ENCODE results near the gene C1orf21.

The C1orf21 gene

DNA sequence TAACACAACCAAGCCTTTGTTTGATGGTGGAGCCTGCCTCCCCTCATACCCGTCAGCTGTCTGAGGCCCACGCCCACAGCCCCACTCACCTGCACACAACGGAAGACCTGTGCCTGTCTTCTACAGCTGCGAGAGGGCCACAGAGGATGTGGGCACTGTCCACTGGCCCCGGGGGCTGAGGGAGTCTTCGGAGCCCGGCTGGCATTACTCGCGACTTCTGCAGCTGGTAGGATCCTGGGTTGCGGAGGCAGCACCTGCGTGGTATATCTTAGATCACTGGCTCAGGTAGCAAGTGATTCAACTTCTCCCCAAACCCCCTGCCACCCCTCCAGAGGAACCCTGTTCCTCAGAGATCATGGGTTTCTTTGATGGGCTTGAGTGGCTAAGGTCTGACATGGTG, 257.9 kb downstream of the C1orf21 start:
- no peak for TF ChIP-seq GATA3 (IDR thresholded peaks at IDR 0.05; ENCODE audit: low read depth, low read length)

DNA sequence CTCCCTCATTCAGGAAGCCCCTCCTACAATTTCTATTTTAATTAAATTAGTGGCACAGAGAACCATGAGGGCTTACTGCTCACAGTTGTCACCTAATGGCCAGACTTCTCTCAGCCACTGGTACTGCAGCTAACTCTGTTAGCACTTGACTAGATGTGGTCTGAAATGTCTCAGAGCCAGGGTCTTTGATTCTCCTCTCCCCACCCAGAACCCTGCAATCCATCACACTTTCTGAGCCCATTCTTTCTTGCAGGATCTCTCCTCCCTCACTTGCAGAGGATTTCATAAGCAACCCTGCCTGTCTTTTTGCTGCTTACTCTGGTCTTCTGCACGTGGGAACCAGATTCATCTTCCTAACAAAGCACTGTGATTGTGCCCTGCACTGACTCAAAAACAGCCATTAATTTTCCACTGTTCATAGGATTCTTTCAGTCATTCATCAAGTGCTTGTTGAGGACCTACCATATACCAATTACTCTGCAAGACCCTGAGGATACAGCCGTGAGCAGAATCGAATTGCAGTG, 259.4 kb downstream of the C1orf21 start:
- no peak for TF ChIP-seq GATA3 (IDR thresholded peaks at IDR 0.05; ENCODE audit: low read depth, low read length)
- no peak for TF ChIP-seq GATA2 (IDR thresholded peaks at IDR 0.05; ENCODE audit: low read depth, low read length)

DNA sequence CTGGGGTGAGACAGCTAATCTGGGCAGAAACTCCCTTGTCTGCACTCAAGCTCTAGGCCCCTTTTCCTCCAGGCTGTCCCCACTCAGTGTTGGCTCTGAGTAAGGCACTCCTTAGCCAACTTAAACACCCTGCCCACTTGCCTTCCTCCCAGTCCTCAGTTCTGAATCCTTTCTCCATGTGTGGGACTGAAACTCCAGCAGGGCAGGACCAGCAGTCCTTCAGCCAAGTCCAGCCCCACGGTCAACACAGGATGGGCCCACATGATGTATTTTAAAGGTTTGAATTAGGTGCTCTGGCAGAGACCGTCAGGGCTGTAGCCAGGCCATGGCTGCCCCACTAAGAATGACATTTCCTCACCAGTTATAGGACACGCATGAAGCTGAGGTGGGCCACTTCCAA, 260.0 kb downstream of the C1orf21 start:
- TF ChIP-seq GATA2 (IDR thresholded peaks at IDR 0.05; ENCODE audit: low read depth, low read length) = no peak
- TF ChIP-seq GATA3 (IDR thresholded peaks at IDR 0.05; ENCODE audit: low read depth, low read length) = no peak

DNA sequence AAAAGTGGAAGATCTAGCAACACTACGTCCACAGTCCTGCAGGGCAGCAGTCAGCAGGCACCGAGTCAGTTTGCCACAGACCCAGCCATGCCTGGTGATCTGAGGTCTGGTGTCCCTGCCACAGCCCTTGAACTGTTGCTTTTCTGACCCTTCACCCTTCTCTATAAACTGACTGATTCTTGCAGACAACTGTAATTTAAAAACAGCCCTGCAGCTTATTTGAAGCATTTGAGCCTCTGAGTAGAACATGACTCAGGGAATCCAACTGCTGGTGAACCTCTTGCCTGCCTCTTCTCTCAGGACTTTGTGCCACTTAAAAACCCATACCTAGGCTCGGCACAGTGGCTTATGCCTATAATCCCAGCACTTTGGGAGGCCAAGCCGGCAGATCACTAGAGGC, 260.6 kb downstream of the C1orf21 start:
- TF ChIP-seq GATA3 (IDR thresholded peaks at IDR 0.05; ENCODE audit: low read depth, low read length) (no peak), GATA2 (IDR thresholded peaks at IDR 0.05; ENCODE audit: low read depth, low read length) (no peak)

DNA sequence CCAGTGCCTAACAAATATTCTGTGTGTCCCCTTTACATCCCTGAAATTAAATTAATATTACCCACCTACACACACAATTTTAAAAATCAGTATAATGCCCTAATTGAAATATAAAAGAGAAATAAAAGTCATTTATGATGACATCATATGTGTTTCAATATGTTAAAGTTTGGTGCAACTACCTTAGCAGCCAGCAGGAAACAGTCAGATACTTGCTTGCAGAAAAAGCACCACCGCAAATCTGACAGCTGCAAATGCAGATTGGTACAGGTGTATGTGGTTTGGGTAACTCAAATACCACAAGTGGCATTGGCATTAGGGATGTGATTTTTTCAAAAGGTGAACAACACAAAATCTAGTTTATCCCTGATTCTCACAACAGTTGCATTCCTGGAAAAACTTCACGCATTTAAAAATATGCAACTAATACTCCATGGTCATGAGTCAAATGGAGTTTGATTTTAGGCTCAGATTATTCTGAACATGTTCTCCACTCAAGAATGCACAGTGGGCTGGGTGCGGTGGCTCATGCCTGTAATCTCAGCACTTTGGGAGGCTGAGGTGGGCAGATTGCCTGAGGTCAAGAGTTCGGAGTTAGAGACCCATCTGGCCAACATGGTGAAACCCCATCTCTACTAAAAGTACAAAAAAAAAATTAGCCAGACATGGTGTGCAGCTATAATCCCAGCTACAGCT, 261.5 kb downstream of the C1orf21 start:
- no peak for TF ChIP-seq GATA2 (IDR thresholded peaks at IDR 0.05; ENCODE audit: low read depth, low read length)
- no peak for TF ChIP-seq GATA3 (IDR thresholded peaks at IDR 0.05; ENCODE audit: low read depth, low read length)

DNA sequence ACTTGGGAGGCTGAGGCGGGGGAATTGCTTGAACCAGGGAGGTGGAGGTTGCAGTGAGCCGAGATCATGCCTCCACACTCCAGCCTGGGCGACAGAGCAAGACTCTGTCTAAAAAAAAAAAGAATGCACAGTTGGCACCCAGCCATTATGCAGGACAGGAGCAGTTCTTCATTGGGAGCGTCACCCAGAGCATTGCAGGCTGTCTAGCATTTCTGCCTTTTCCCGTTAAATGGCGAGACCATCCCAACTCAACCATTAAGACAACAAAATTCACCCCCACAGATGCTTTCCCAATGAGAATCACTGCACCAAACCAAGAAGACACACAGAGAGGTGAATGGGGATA, 262.0 kb downstream of the C1orf21 start:
- TF ChIP-seq GATA3 (IDR thresholded peaks at IDR 0.05; ENCODE audit: low read depth, low read length) = no peak
- no peak for TF ChIP-seq GATA2 (IDR thresholded peaks at IDR 0.05; ENCODE audit: low read depth, low read length)

DNA sequence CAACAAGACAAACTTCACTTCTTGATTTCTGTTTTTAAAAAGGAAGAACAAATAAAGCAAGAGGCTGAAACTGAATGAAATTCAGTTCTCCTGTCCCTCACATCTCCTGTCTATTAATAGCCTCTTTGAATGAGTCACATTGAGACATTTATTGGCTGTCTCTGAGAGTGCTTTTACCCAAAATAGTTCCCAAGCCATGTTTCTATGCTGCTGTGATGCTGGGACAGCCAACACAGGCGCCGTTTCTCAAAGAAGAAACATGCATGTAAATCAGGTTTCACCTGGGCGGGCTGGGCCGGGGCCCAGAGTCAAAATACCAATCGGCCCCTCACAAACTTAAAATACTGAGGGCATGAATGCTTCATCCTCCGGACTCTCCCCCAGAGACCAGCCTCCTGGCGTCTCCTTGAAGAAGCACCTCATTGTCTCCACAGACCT, 262.6 kb downstream of the C1orf21 start:
- TF ChIP-seq GATA3 (IDR thresholded peaks at IDR 0.05; ENCODE audit: low read depth, low read length) (no peak), GATA2 (IDR thresholded peaks at IDR 0.05; ENCODE audit: low read depth, low read length) (no peak)

DNA sequence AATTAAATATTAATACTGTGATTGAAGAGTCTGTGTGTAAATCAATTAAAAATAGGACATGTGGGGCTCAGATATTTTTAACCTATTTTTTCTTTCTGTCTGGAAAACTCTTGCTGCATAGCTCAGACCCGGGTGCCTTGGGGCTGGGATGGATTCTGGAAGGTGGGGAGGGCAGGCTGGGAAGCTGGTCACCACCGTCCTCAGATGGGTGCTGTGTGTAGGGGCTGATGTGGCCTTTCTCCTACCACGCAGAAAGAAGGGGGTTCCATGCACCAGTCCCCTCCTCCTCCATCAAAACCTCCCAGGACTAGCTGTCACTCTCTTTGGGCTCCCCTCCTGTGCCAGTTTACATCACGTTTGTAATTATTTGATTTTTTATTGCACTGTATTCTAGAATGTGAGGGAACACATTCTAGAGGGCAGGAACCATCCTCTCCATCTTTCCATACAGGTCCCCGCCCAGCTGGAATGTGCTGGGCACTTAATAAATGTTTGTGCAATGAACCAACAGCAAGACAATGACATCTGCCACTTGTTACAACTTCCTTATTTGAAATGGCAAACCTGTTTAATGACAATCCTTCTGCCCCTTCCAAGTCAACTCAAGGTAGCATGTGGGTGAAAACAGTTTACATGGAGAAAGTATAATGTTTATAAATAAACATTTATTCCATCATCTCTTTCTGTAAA, 263.5 kb downstream of the C1orf21 start:
- TF ChIP-seq GATA3 (IDR thresholded peaks at IDR 0.05; ENCODE audit: low read depth, low read length) (no peak), GATA2 (IDR thresholded peaks at IDR 0.05; ENCODE audit: low read depth, low read length) (no peak)

DNA sequence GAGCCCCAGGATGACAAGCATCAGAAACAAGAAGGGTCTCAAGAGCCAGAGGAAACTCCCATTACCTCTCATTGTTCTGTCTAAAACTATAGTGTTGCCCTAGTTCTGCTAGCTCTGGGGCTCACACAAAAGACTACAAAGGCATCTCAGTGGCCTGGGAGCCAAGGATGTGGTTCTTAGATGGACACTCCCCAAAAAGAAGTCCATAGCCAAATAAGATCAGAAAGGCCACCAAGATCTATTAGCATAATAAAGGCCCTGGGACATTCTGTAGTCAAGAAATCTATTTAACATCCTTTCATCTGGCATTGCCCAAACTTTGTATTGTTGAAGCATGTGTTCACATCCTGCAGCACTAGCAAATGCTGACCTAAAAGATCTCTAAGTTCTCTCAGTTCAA, 268.4 kb downstream of the C1orf21 start:
- no peak for TF ChIP-seq GATA3 (IDR thresholded peaks at IDR 0.05; ENCODE audit: low read depth, low read length)
- TF ChIP-seq GATA2 (IDR thresholded peaks at IDR 0.05; ENCODE audit: low read depth, low read length) = no peak

DNA sequence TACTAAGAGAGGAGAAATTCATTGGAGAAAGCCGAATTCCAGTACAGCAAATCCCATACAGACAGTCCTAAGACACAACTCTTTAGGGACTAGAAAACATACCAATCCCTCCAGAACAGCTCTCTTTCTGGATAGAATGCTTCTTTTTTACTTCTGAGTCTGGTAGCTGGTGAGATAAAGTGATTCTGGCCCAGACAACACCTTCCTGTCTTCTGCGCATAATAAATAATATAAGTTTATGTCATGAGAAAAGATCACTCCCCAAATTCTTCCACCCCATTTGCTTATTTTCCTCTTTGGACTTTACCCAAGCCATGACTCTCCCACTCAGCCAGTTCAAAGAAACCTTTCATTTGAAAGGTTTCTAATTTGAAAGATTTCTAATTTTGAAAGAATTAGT, 269.4 kb downstream of the C1orf21 start:
- TF ChIP-seq GATA3 (IDR thresholded peaks at IDR 0.05; ENCODE audit: low read depth, low read length) = no peak

DNA sequence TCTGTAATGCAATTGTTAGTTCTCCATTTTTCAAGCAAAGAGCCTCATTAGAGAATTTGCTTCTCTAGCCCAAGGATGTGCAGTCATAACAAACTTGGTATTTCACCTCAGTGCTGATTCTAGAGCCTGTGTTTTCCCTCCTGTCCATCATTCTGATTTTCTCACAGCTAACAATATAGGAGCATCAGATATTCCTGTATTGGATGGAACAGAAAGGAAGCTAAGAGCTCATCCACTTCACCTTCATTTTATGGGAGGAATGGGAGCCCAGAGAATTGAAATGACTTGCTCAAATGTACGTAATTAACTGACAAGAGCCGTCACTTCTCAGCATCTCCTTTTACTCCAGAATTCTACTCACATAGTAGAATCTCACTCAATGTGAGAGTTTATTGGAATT, 271.2 kb downstream of the C1orf21 start:
- TF ChIP-seq GATA3 (IDR thresholded peaks at IDR 0.05; ENCODE audit: low read depth, low read length) (no peak), GATA2 (IDR thresholded peaks at IDR 0.05; ENCODE audit: low read depth, low read length) (no peak)

DNA sequence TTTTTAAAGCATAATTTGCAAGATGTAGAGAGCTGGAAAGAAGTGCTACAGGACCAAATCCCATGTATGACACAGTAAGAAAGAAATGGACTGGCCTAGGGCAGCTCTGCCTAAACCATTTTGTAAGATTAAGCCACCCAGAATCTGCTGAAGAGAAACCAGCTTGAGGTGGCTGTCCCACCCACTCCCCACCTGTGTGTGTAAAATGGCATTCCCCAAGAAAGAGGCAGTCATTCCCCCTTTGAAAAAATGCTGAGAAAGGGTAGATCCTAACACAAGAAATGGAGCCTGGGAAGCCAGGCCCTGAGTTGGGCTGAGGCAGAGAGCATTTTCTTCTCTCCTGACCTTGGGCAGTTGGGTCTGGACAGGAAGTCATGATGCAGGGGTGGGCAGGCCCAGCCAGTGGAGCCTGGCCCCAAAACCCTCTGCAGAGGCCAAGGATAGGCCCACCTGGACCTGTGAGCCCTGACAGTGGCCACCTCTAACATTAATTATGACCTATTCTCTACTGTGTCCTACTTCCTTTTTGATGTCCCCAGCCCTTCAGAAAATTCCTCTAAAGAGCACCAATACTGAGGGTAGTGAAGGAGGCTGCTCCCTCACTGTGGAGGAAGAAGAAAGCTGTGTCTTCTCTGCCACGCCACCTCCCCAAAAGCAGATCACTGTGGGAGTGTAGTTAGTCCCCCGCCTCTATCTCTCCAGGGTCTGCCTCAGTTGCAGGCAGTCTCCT, 273.8 kb downstream of the C1orf21 start:
- TF ChIP-seq GATA3 (IDR thresholded peaks at IDR 0.05; ENCODE audit: low read depth, low read length) (no peak), GATA2 (IDR thresholded peaks at IDR 0.05; ENCODE audit: low read depth, low read length) (no peak)

DNA sequence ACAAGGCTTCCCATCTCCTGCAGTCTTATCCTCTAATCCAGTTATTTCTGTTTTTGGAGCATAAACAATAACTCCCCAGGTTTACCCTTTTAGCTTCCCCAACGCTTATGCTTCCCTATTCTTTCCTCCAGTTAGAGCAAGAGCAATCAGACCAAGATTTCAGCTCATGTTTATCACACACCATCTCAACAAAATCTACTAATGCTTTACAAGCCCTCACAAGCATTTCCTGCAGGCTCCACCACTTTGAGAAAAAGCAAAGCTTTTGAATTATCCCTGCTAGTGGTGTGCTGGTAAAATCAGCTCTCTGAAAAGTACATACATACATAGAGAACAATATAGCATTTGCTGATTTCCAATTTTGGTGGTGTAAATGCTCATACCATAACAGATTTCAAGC, 275.0 kb downstream of the C1orf21 start:
- TF ChIP-seq GATA2 (IDR thresholded peaks at IDR 0.05; ENCODE audit: low read depth, low read length) = no peak
- no peak for TF ChIP-seq GATA3 (IDR thresholded peaks at IDR 0.05; ENCODE audit: low read depth, low read length)

DNA sequence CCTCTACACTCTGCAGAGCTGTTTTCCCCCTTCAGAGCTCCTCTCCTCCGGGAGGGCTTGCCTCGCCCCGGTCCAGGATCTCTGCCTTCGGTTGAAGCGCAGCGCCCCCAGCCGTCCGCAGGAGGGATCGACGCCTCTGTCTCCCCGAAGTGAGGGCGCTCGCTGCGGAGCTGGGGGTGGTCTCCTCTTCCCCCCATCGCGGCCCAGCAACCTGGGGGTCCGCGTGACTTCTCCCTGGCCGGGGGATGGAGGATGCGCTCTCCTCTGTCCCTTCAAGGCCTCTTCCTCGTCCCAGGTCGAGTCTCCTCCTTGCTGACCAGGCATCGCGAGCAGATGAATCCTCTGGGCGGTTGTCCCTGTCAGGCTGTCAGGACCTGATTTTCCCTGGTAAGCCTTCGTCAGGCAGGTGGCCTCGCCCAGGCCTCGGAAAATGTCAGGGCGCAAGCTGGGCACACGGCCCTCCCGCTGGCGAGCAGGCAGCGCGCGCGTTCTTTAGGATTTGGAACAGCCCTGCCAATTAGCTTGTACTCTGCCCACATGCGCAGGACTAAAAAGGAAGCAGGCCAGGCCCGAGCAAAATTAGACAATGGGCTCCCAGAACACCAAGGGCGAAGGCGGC, 277.3 kb downstream of the C1orf21 start:
- TF ChIP-seq GATA3 (IDR thresholded peaks at IDR 0.05; ENCODE audit: low read depth, low read length) = no peak
- no peak for TF ChIP-seq GATA2 (IDR thresholded peaks at IDR 0.05; ENCODE audit: low read depth, low read length)
